K562 (cell line): ENCODE results near the gene DHRS13. TPM values are rescaled to one million over a fixed set of nuclear protein-coding genes. Genes with fewer than 3 reads are reported as not detected.

Experiments
- BRD4 ChIP-seq: fragments of 200-600 bp; sonication (generic); IDR thresholded peaks from 2 replicates; pipeline ENCODE4 v1.6.1; 2017; ENCODE audit warnings: inconsistent platforms
- MTA3 ChIP-seq: fragments of 450-650 bp; formaldehyde crosslinking; IDR thresholded peaks from 2 replicates; pipeline ENCODE4 v1.6.1; 2017; ENCODE audit warnings: mild to moderate bottlenecking, borderline replicate concordance
- NKRF ChIP-seq: fragments of 450-650 bp; IDR thresholded peaks from 2 replicates; pipeline ENCODE4 v1.6.1; 2016; ENCODE audit warnings: borderline replicate concordance
- NR2C1 ChIP-seq, 2 experiments: fragments of 450-650 bp; IDR thresholded peaks; 2 replicates each; pipeline ENCODE4 v1.6.1; 2017; ENCODE audit warnings: mild to moderate bottlenecking in 2 of 2, antibody characterized with exemption in 1 of 2, inconsistent platforms in 1 of 2, missing compliant biosample characterization in 1 of 2, missing genetic modification characterization in 1 of 2
- SMARCE1 ChIP-seq: fragments of 450-650 bp; IDR thresholded peaks from 2 replicates; pipeline ENCODE4 v1.7.1; 2016; ENCODE audit warnings: mild to moderate bottlenecking
- SP1 ChIP-seq: sonication (generic); formaldehyde crosslinking; IDR thresholded peaks from 2 replicates; pipeline ENCODE4 v1.8.1; 2022; ENCODE audit warnings: mild to moderate bottlenecking, missing genetic modification reagents
- TEAD4 ChIP-seq, 2 experiments: sonication (generic) in 1 of 2; formaldehyde crosslinking in 1 of 2; IDR thresholded peaks; 2 replicates each; pipeline versions ENCODE4 v1.6.1 to v1.8.0; 2012 to 2022; ENCODE audit warnings: borderline replicate concordance in 1 of 2, inconsistent platforms in 1 of 2, low read length in 1 of 2, mild to moderate bottlenecking in 1 of 2, missing genetic modification reagents in 1 of 2
- ZNF316 ChIP-seq: fragments of 450-650 bp; IDR thresholded peaks from 2 replicates; pipeline ENCODE4 v1.6.1; 2016
- ZNF740 ChIP-seq, 3 experiments: fragments of 200-800 bp in 1 of 3; sonication (Bioruptor generic) in 1 of 3; sonication (generic) in 1 of 3; formaldehyde crosslinking in 1 of 3; IDR thresholded peaks; 2 replicates each; pipeline versions ENCODE4 v1.6.1 to v1.8.0; 2016 to 2022; ENCODE audit warnings: mild to moderate bottlenecking in 2 of 3, missing compliant biosample characterization in 2 of 3, missing genetic modification characterization in 2 of 3, missing genetic modification reagents in 1 of 3
- ZZZ3 ChIP-seq: fragments of 450-650 bp; IDR thresholded peaks from 2 replicates; pipeline ENCODE4 v1.6.1; 2016; ENCODE audit warnings: antibody characterized with exemption, mild to moderate bottlenecking, moderate library complexity
- polyA plus RNA-seq, 8 experiments: library from polyadenylated mRNA; depleted of rRNA in 4 of 8; stranded (reverse) in 5 of 8; unstranded in 3 of 8; fragments of >200 nt; fragmentation: Nextera tagmentation in 2 of 8; fragmentation: Illumina TruSeq in 1 of 8; extraction: Ambion mirVana in 2 of 8; extraction: Trizol in 1 of 8; gene quantifications; 2 replicates each; pipeline versions ENCODE4 v1.2.1 to v1.2.3, GENCODE V29; 2011 to 2014; ENCODE audit warnings: inconsistent platforms in 1 of 8, missing spikeins in 1 of 8
- total RNA-seq, 7 experiments: library from RNA; depleted of rRNA in 6 of 7; stranded (reverse); fragments of >200 nt in 6 of 7; fragmentation: Illumina TruSeq in 2 of 7; extraction: Trizol in 2 of 7; gene quantifications; 2 replicates each; pipeline versions ENCODE4 v1.2.1 to v1.2.3, GENCODE V29; 2011 to 2021; ENCODE audit warnings: low replicate concordance in 1 of 7
- TF ChIP-seq, protein P1 (sequence below), 2 experiments: fragments of 450-650 bp; formaldehyde crosslinking in 1 of 2; IDR thresholded peaks; 2 replicates each; pipeline versions ENCODE4 v1.4.0 to v1.6.1; 2014 to 2020; ENCODE audit warnings: mild to moderate bottlenecking in 2 of 2, borderline replicate concordance in 1 of 2, low read depth in 1 of 2
- TF ChIP-seq, protein P2 (sequence below): sonication (generic); formaldehyde crosslinking; IDR thresholded peaks from 2 replicates; pipeline ENCODE4 v1.9.0; 2022; ENCODE audit warnings: mild to moderate bottlenecking, missing genetic modification reagents

The DHRS13 gene
- total and polyA plus RNA-seq, 9 of the 15 experiments (the other 6 are each of a cell fraction or from before 2014, with no cell fraction given): 0.32 to 52.3 (median 34.3) TPM; not detected in 1

DNA sequence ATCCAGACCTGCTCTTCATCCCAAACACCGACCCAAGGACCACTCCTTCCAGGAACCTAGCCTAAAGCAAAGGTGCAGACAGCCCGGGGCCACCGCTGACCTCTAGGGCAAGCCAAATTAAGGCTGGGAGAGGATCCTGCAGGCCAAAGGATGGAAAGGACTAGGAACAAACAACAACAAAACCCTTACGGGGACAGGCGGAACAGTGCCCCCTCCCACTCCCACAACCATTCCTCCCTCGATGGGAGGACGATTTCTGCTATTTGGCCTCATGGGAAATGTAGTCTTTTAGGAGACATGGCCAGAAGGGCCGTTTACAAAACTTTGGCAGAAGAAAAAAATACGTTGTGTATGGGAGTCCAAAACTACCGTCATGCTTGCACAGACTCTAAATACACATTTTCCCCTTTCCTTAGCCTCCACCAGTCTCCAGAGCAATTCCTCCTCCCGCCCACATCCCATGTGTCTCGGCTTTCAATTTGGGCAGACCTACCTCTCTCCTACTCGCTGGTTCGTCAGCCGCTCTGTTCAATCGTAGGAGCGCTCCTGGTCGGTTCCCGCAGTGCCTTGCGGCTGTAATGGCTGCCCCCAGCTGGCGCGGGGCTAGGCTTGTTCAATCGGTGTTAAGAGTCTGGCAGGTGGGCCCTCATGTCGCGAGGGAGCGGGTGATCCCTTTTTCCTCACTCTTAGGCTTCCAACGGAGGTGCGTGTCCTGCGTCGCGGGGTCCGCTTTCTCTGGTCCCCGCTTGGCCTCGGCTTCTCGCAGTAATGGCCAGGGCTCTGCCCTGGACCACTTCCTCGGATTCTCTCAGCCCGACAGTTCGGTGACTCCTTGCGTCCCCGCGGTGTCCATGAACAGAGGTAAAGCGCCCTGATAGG, 48.2 kb downstream of the DHRS13 start, which contains the start of gene ERAL1 (continued):
- TF ChIP-seq, protein P1, sequence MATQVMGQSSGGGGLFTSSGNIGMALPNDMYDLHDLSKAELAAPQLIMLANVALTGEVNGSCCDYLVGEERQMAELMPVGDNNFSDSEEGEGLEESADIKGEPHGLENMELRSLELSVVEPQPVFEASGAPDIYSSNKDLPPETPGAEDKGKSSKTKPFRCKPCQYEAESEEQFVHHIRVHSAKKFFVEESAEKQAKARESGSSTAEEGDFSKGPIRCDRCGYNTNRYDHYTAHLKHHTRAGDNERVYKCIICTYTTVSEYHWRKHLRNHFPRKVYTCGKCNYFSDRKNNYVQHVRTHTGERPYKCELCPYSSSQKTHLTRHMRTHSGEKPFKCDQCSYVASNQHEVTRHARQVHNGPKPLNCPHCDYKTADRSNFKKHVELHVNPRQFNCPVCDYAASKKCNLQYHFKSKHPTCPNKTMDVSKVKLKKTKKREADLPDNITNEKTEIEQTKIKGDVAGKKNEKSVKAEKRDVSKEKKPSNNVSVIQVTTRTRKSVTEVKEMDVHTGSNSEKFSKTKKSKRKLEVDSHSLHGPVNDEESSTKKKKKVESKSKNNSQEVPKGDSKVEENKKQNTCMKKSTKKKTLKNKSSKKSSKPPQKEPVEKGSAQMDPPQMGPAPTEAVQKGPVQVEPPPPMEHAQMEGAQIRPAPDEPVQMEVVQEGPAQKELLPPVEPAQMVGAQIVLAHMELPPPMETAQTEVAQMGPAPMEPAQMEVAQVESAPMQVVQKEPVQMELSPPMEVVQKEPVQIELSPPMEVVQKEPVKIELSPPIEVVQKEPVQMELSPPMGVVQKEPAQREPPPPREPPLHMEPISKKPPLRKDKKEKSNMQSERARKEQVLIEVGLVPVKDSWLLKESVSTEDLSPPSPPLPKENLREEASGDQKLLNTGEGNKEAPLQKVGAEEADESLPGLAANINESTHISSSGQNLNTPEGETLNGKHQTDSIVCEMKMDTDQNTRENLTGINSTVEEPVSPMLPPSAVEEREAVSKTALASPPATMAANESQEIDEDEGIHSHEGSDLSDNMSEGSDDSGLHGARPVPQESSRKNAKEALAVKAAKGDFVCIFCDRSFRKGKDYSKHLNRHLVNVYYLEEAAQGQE (IDR thresholded peaks at IDR 0.05; ENCODE audit: borderline replicate concordance): no peak
- TF ChIP-seq, protein P1 (CRISPR knock-in tag; IDR thresholded peaks at IDR 0.05; ENCODE audit: low read depth): no peak
- peak; percentile 74; the same call in 1 of the 2 replicates for TF ChIP-seq MTA3
- peak; percentile 26 for TF ChIP-seq NR2C1 (IDR thresholded peaks at IDR 0.05)
- TF ChIP-seq NR2C1 (tag; IDR thresholded peaks at IDR 0.05): peak; percentile 64
- TF ChIP-seq ZNF316: no peak
- peak; percentile 86 for TF ChIP-seq SP1 (CRISPR knock-in tag)
- no peak for TF ChIP-seq ZZZ3
- no peak for TF ChIP-seq ZNF740 (CRISPR knock-in tag; IDR thresholded peaks at IDR 0.05)
- TF ChIP-seq ZNF740 (tag; IDR thresholded peaks at IDR 0.05): no peak
- TF ChIP-seq TEAD4 (IDR thresholded peaks at IDR 0.05; ENCODE audit: low read length): no peak; the same call in none of the 2 replicates
- TF ChIP-seq TEAD4 (CRISPR knock-in tag; IDR thresholded peaks at IDR 0.05; ENCODE audit: borderline replicate concordance): no peak
- 0 out of 2 replicates have a peak, but pooled peaks have one; percentile 41 for TF ChIP-seq BRD4
- peak; percentile 97 for TF ChIP-seq NKRF
- no peak for TF ChIP-seq SMARCE1
- TF ChIP-seq, protein P2, sequence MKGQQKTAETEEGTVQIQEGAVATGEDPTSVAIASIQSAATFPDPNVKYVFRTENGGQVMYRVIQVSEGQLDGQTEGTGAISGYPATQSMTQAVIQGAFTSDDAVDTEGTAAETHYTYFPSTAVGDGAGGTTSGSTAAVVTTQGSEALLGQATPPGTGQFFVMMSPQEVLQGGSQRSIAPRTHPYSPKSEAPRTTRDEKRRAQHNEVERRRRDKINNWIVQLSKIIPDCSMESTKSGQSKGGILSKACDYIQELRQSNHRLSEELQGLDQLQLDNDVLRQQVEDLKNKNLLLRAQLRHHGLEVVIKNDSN (CRISPR knock-in tag): no peak
